GM10248 (cell line): Measurements from ENCODE around the gene KCNG2.
"Not testable (repeated sequence)": the region's sequence is repeated elsewhere in the genome, so short reads cannot be mapped to it uniquely, and the experiment has no call there.

Experiments used
- CTCF ChIA-PET: fragments of 300-600 bp; sonication (Branson Sonifier 250); formaldehyde crosslinking; extraction: SDS; loops from one replicate; lab custom pipeline; 2021; ENCODE audit warnings: antibody characterized with exemption; lab: Yijun Ruan, JAX
- POLR2A ChIA-PET: fragments of 350-650 bp; sonication (Branson Sonifier 250); formaldehyde crosslinking; extraction: SDS; loops from one replicate; lab custom pipeline; 2020; ENCODE audit warnings: antibody characterized with exemption; lab: Yijun Ruan, JAX
- DNase-seq: peaks from one replicate; pipeline ENCODE4 v3.0.0; 2012; ENCODE audit errors: extremely low spot score
- TF ChIP-seq, protein P1 (sequence below): IDR thresholded peaks from 2 replicates; pipeline ENCODE4 v1.5.1; 2012; ENCODE audit warnings: mild to moderate bottlenecking, low read depth; ENCODE audit errors: extremely low read depth, missing control alignments, control extremely low read depth

KCNG2 gene

GRCh38 chr18:79797518-79798345 is at the start of gene KCNG2:
Gene KCNG2 (plus strand): TSS chr18:79797938. CDS start chr18:79863668, 65,730 bp downstream.
- peak; percentile 75 for DNase-seq
- TF ChIP-seq, protein P1, sequence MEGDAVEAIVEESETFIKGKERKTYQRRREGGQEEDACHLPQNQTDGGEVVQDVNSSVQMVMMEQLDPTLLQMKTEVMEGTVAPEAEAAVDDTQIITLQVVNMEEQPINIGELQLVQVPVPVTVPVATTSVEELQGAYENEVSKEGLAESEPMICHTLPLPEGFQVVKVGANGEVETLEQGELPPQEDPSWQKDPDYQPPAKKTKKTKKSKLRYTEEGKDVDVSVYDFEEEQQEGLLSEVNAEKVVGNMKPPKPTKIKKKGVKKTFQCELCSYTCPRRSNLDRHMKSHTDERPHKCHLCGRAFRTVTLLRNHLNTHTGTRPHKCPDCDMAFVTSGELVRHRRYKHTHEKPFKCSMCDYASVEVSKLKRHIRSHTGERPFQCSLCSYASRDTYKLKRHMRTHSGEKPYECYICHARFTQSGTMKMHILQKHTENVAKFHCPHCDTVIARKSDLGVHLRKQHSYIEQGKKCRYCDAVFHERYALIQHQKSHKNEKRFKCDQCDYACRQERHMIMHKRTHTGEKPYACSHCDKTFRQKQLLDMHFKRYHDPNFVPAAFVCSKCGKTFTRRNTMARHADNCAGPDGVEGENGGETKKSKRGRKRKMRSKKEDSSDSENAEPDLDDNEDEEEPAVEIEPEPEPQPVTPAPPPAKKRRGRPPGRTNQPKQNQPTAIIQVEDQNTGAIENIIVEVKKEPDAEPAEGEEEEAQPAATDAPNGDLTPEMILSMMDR: peak; percentile 67
- CTCF ChIA-PET: interaction anchor here (0.7 to 1.5 kb wide), 2 partner anchors 12 to 331 kb away, joined by 3 read pairs; no protein-coding TSS in a partner anchor
- POLR2A ChIA-PET: no interaction called here

GRCh38 chr18:79748321-79749180 is 49.2 kb upstream of the KCNG2 start:
- ChIA-PET CTCF (no interaction called here), POLR2A (no interaction called here)
- no peak for DNase-seq
- TF ChIP-seq, protein P1: no peak

DNA sequence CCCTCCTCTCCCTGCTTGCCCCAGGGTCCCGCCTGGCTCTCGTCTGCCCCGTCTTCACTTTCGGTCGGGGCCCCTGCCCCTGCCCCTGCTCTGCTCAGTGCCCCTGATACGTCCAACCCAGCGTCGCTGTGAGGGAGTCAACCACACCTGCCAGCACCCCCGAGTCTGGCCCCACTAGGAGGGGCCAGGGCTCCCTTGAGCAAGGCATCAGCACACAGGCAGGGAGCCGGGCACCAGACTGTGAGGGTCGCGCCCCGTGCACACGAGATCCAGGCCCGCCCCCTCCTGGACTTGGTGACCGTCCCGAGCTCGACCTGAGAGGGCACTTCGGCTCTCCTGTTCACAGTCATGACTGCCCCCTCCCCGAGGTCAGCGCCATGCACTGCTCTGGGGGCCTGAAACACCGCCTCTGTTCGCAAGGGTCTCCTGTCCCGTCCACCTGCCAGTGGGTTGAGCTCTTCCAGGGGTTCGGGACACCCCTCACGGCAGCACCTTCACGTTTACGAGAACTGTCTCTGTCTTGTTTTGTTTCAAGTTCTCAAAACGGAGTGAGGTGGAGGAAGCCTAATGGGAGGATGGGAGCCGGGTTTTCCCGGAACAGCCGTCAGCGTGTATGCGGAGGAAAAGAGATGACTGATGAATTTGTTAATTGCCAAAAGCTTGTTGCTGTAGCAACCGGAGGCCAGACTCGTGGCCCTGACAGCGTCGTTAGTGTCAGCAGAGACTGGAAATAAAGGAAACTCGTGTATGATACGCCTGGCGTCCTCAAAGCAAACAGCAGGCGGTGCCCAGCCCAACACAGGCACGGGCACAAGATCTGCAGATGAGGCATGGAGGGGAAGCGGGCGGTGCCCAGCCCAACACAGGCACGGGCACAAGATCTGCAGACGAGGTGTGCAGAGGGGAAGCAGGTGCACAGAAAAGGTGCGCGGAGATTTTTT is 48.2 kb upstream of the KCNG2 start:
- POLR2A ChIA-PET: no interaction called here
- CTCF ChIA-PET: no interaction called here

GRCh38 chr18:79750980-79751571 is 46.7 kb upstream of the KCNG2 start:
- TF ChIP-seq, protein P1: no peak
- no peak for DNase-seq
- POLR2A ChIA-PET: no interaction called here
- CTCF ChIA-PET: no interaction called here

More for the DNA sequence above, 48.2 kb upstream of the KCNG2 start:
- DNase-seq: no peak
- TF ChIP-seq, protein P1: no peak

- POLR2A ChIA-PET, CTCF ChIA-PET, DNase-seq: not testable (repeated sequence)
These were observed 45.7 kb upstream of the KCNG2 start for GRCh38 chr18:79751918-79752578.

DNA sequence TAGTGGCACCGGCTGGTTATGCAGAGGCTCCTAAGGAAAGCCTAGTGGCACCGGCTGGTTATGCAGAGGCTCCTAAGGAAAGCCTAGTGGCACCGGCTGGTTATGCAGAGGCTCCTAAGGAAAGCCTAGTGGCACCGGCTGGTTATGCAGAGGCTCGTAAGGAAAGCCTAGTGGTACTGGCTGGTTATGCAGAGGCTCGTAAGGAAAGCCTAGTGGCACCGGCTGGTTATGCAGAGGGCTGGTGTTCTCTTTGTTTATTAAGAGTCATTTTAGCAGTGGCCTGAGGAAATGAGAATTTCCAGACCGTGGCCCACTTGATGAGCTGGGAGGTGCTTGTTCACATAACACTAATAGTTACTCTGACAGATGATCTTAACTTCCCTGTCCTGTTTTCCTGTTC is 44.8 kb upstream of the KCNG2 start:
- DNase-seq, POLR2A ChIA-PET, CTCF ChIA-PET: not testable (repeated sequence)
